ENCODE results near the gene HEMGN. TPM values are rescaled to one million over a fixed set of nuclear protein-coding genes. Genes with fewer than 3 reads are reported as not detected.

HEMGN gene
- total RNA-seq, 6 donors from 2014 or later: 0.26 to 3.0 (median 0.51) TPM

- DNase-seq (no peak), ATAC-seq (ENCODE audit: low FRiP score in 2 of 2) (no peak)
- no peak for TF ChIP-seq CTCF (IDR thresholded peaks at IDR 0.05)
- no peak for TF ChIP-seq EP300 (IDR thresholded peaks at IDR 0.05)
- no peak for TF ChIP-seq POLR2A (IDR thresholded peaks at IDR 0.05)
- no peak for TF ChIP-seq POLR2AphosphoS5 (IDR thresholded peaks at IDR 0.05)
- WGBS, 2 donors: 68 to 77% methylated on average over 1 of the region's 1 CpG
- no peak overlapping the region for H3K4me3 ChIP-seq
- no peaks in the 10 kb centered on the region for H3K27me3 ChIP-seq
- H3K36me3 ChIP-seq: peaks cover 12 to 84% (median 51%) of the 10 kb centered on the region in 4 donors
- H3K27ac ChIP-seq: no peak overlapping the region
- peaks cover 2 to 13% (median 10%) of the 10 kb centered on the region in 4 donors for H3K4me1 ChIP-seq
- no peaks in the 10 kb centered on the region for H3K9me3 ChIP-seq
Measured at GRCh38 chr9:97911970-97912369, 26.0 kb downstream of the HEMGN start.

DNA sequence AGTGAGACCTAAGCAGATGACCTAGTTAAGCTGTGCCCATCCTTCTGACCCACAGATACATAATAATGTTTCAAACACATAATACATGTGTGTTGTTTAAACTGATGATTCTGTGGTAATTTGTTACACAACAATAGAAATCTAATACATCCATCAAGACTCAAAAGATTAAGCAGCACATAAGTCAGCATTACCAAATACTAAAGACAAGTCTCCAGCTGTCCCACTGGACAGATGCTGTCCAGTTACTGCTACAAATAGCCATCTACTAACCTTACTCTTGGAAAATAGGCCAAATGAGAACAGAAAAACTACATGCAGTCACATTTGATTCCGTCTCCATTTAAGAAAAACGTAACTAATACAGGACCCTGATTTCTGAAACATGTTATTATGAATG, 26.4 kb downstream of the HEMGN start:
- H3K9me3 ChIP-seq: no peaks in the 10 kb centered on the region
- H3K27me3 ChIP-seq: no peaks in the 10 kb centered on the region
- ATAC-seq (ENCODE audit: low FRiP score in 2 of 2): no peak
- peaks cover 12 to 87% (median 51%) of the 10 kb centered on the region in 4 donors for H3K36me3 ChIP-seq
- WGBS, 2 donors: 93 to 98% methylated on average over 2 of the region's 2 CpGs
- no peak overlapping the region for H3K4me3 ChIP-seq
- no peak overlapping the region for H3K27ac ChIP-seq
- no peak for DNase-seq
- no peak for TF ChIP-seq POLR2A (IDR thresholded peaks at IDR 0.05)
- no peak for TF ChIP-seq EP300 (IDR thresholded peaks at IDR 0.05)
- TF ChIP-seq POLR2AphosphoS5 (IDR thresholded peaks at IDR 0.05): no peak
- TF ChIP-seq CTCF (IDR thresholded peaks at IDR 0.05): no peak
- H3K4me1 ChIP-seq: peaks cover 2 to 14% (median 12%) of the 10 kb centered on the region in 4 donors

DNA sequence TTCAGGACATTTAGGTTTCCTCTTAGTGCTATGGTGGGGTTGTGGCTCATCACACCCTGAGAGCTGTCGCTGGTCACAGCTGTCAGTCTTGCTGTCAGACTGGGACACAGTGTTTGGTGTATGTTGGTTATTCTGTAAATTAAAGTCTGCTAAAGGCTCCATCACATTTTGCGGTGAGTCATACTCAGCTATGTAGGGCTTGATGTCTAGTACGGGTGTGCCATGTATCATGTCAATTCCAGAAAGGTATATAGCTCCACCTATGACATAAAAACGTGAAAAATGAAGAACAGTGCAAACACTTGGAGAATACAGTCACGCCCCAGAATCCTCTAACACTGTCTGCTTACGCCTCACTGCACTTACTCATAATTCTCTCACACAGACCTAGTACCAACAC, 27.6 kb downstream of the HEMGN start:
- 84 to 90% methylated on average over 5 to 6 of the region's 6 CpGs for WGBS, 2 donors
- DNase-seq (no peak), ATAC-seq (ENCODE audit: low FRiP score in 2 of 2) (no peak)
- Histone ChIP-seq H3K27ac (no peak overlapping the region), H3K9me3 (no peaks in the 10 kb centered on the region), H3K4me1 (peaks cover 6 to 24% (median 22%) of the 10 kb centered on the region in 4 donors), H3K4me3 (no peak overlapping the region), H3K27me3 (no peaks in the 10 kb centered on the region), H3K36me3 (peaks cover 12 to 81% (median 45%) of the 10 kb centered on the region in 4 donors)
- TF ChIP-seq EP300 (IDR thresholded peaks at IDR 0.05): no peak
- TF ChIP-seq POLR2A (IDR thresholded peaks at IDR 0.05): no peak
- TF ChIP-seq POLR2AphosphoS5 (IDR thresholded peaks at IDR 0.05): no peak
- no peak for TF ChIP-seq CTCF (IDR thresholded peaks at IDR 0.05)

DNA sequence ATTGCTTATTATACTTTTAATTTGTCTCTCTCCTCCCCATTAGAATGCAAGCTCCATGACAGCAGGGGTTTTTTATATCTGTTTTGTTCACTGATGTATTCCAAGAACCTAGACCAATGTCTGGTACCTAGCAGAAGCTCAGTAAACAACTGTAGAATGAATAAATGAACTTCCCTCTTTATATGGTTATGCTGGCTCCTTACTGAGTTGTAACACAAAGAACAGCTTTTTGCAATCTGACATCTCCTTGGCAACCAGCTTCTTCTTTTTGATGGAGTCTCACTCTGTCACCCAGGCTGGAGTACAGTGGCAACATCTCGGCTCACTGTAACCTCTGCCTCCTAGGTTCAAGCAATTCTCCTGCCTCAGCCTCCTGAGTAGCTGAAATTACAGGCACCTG, 29.3 kb downstream of the HEMGN start:
- ATAC-seq (ENCODE audit: low FRiP score in 2 of 2) (peak; percentile 31 to 62), DNase-seq (peak in 1 of 2 donors; percentile 37)
- TF ChIP-seq POLR2A (IDR thresholded peaks at IDR 0.05) (no peak), CTCF (IDR thresholded peaks at IDR 0.05) (no peak), EP300 (IDR thresholded peaks at IDR 0.05) (no peak), POLR2AphosphoS5 (IDR thresholded peaks at IDR 0.05) (no peak)
- Histone ChIP-seq H3K36me3 (peaks cover 12 to 76% (median 45%) of the 10 kb centered on the region in 4 donors), H3K27me3 (no peaks in the 10 kb centered on the region), H3K4me3 (no peak overlapping the region), H3K27ac (peak overlapping the region; percentile 74 to 85 (median 77)), H3K9me3 (no peaks in the 10 kb centered on the region), H3K4me1 (peaks cover 6 to 26% (median 22%) of the 10 kb centered on the region in 4 donors)
- 46 to 64% methylated on average over 1 of the region's 1 CpG for WGBS, 2 donors

DNA sequence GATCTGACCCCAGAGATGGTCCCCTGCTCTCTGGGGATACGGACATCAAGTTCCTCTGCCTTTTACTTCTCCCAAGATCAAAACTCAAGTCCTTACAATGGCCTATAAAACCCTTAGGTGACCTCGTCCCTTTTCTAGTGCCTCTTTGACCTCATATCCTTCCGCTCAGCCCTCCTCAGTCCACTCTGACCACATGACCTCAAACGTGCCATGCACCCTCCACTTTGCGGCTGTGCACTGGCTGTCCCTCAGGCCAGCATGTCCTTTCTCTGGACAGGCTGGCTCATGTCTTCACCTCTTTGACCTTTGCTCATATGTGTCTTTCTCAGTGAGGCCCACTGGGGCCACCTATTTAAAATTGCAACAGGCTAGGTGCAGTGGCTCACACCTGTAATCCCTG, 30.3 kb downstream of the HEMGN start:
- no peaks in the 10 kb centered on the region for H3K9me3 ChIP-seq
- ATAC-seq (ENCODE audit: low FRiP score in 2 of 2) (no peak), DNase-seq (peak in 1 of 2 donors; percentile 49)
- WGBS, 2 donors: 64 to 72% methylated on average over 5 of the region's 5 CpGs
- peak overlapping the region; percentile 74 to 85 (median 77) for H3K27ac ChIP-seq
- no peak overlapping the region for H3K4me3 ChIP-seq
- no peaks in the 10 kb centered on the region for H3K27me3 ChIP-seq
- H3K36me3 ChIP-seq: peaks cover 9 to 70% (median 42%) of the 10 kb centered on the region in 4 donors
- TF ChIP-seq CTCF (IDR thresholded peaks at IDR 0.05) (no peak), POLR2AphosphoS5 (IDR thresholded peaks at IDR 0.05) (peak in 1 of 2 donors; percentile 12)
- peaks cover 6 to 26% (median 22%) of the 10 kb centered on the region in 4 donors for H3K4me1 ChIP-seq

All from upper lobe of left lung (tissue), 6 donors.